GM12873 (cell line): ENCODE data around the gene EXOSC9.

Experiments
- CTCF ChIP-seq: IDR thresholded peaks from 2 replicates; pipeline ENCODE4 v1.5.1; 2012; ENCODE audit warnings: low read depth, mild to moderate bottlenecking, moderate library complexity, low read length, control low read depth; ENCODE audit not compliant: insufficient read depth; ENCODE audit errors: missing control alignments

EXOSC9 gene

DNA sequence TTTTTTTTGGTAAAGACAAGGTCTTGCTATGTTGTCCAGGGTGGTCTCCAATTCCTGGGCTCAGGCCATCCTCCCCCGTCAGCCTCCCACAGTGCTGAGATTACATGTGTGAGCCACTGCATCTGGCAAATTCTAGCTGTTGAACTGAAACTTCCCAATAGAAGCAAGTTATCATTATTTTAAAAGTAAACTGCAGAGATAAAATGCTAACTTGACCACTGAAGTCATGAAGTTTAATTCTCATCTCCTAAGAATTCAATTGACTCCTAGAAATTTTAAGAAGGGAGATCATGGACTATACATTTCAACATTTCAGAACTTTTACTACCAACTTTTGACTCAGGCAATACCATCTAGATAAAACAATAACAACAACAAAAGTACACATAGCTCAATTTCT is 11.7 kb upstream of the EXOSC9 start:
- TF ChIP-seq CTCF = no peak

- TF ChIP-seq CTCF = no peak
These were observed 10.9 kb upstream of the EXOSC9 start for GRCh38 chr4:121789960-121790829.

- TF ChIP-seq CTCF = no peak
These were observed 10.1 kb upstream of the EXOSC9 start for GRCh38 chr4:121790976-121791375.

DNA sequence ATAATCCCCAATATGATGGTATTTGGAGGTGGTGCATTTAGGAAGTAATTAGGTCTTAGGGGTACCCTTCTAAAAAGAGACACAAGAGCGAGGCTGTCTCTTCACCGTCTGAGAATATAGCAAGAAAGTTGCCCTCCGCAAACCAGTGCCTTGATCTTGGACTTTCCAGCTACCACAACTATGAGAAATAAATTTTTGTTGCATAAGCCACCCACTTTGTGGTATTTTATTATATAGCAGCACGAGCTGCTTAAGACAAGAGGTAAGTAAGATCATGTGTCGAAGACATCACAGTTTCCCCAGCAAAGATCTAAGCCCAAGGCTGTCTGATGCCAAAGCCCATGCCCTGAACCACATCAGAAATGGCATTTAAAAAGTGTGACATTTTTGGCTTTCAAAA is 9.6 kb upstream of the EXOSC9 start:
- TF ChIP-seq CTCF = no peak

DNA sequence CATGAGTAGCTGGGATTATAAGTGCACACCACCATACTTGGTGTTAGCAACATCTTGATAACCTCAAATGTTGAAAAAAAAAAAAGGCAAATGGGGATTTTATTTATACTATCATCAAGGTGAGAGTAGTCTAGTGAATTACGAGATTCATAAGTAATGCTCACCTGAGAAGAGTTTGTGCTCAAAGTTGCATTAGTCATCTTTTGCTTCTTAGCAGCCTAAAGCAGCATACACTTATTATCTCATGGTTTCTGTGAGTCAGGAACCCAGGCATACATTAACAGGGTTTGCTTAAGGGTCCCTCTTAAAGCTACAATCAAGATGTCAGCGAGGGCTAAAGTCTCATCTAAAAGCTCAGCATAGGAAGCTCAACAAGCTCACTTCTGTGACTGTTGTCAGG is 8.2 kb upstream of the EXOSC9 start:
- TF ChIP-seq CTCF = no peak

DNA sequence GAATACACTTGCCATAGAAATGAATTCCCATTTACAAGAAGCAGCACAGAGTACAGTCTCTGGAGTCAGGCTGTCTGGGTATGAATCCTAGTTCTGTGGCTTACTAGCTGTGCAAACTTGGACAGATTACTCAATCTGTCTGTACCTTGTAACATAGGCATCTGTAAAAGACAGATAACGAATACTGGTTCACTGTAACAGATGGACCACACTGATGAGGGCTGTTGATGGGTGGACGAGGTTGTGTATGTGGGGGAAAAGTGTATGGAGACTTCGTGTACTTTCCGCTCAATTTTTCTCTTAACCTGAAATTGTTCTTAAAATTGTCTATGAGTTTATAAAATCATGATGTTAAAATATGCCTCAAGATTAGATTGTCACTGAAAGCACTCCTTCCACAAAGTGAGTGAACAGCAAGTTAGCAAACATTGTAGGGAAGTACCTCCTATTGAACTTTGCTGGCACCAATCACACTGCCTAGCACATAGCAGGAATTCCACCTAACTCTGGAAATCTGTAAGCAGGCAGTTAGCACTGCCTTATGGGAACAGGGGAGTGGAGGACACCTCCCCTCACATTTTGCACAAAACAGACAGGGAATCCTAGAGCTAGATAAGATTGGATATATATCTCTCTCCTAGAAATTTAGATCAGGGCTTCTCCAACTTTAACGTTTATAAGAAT is 6.5 kb upstream of the EXOSC9 start:
- TF ChIP-seq CTCF = no peak

DNA sequence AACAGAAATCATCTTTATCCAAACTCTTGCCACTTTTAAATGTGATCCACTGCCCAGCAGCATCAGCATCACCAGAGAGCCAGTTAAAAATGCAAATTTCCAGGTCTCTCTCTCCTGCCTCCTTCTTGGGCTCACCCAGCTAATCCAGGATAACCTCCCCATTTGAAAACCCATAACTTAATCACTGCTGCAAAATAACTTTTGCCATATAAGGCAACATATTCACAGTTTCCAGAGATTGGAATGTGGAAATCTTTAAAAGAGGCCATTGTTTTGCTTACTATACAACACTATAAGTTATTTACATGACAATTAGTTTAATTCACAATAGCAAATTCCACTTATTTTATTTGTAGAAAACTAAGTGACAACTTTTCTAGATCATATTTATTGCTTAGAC is 4.8 kb upstream of the EXOSC9 start:
- TF ChIP-seq CTCF = no peak
